HEK293 (cell line): Measurements from ENCODE around the gene RNF214.

ENCODE experiments used
- BCL11A ChIP-seq: fragments of 450-650 bp; formaldehyde crosslinking; IDR thresholded peaks from 2 replicates; pipeline ENCODE4 v1.5.1; 2016; ENCODE audit warnings: low read depth, missing biosample characterization, missing genetic modification characterization
- KLF9 ChIP-seq: fragments of 450-650 bp; formaldehyde crosslinking; IDR thresholded peaks from 2 replicates; pipeline ENCODE4 v1.5.1; 2016; ENCODE audit warnings: missing biosample characterization, missing genetic modification characterization, low read depth
- SCRT2 ChIP-seq: fragments of 450-650 bp; formaldehyde crosslinking; IDR thresholded peaks from 2 replicates; pipeline ENCODE4 v1.5.1; 2016; ENCODE audit warnings: missing biosample characterization, missing genetic modification characterization
- SP3 ChIP-seq: fragments of 450-650 bp; formaldehyde crosslinking; IDR thresholded peaks from 2 replicates; pipeline ENCODE4 v1.5.1; 2016; ENCODE audit warnings: missing biosample characterization, missing genetic modification characterization
- TCF7L2 ChIP-seq: IDR thresholded peaks from 2 replicates; pipeline ENCODE4 v1.6.1; 2011; ENCODE audit warnings: low read depth, mild to moderate bottlenecking, inconsistent platforms, low read length, moderate library complexity, borderline replicate concordance
- WT1 ChIP-seq: fragments of 450-650 bp; formaldehyde crosslinking; IDR thresholded peaks from 2 replicates; pipeline ENCODE4 v1.5.1; 2016; ENCODE audit warnings: missing biosample characterization, missing genetic modification characterization
- ZBTB48 ChIP-seq: fragments of 450-650 bp; formaldehyde crosslinking; IDR thresholded peaks from 2 replicates; pipeline ENCODE4 v1.5.1; 2016; ENCODE audit warnings: missing biosample characterization, missing genetic modification characterization
- ZBTB7A ChIP-seq: fragments of 450-650 bp; formaldehyde crosslinking; IDR thresholded peaks from 2 replicates; pipeline ENCODE4 v1.5.1; 2016; ENCODE audit warnings: low read depth, missing biosample characterization, missing genetic modification characterization
- ZNF121 ChIP-seq: fragments of 450-650 bp; formaldehyde crosslinking; IDR thresholded peaks from 2 replicates; pipeline ENCODE4 v1.5.1; 2016; ENCODE audit warnings: missing biosample characterization, missing genetic modification characterization
- ZNF133 ChIP-seq: fragments of 450-650 bp; formaldehyde crosslinking; IDR thresholded peaks from 2 replicates; pipeline ENCODE4 v1.5.1; 2016; ENCODE audit warnings: missing biosample characterization, missing genetic modification characterization
- ZNF202 ChIP-seq: fragments of 450-650 bp; formaldehyde crosslinking; IDR thresholded peaks from 2 replicates; pipeline ENCODE4 v1.5.1; 2016; ENCODE audit warnings: missing biosample characterization, missing genetic modification characterization, borderline replicate concordance
- ZNF214 ChIP-seq: fragments of 450-650 bp; formaldehyde crosslinking; IDR thresholded peaks from 2 replicates; pipeline ENCODE4 v1.5.1; 2017; ENCODE audit warnings: missing biosample characterization, mild to moderate bottlenecking, missing genetic modification characterization, borderline replicate concordance
- ZNF292 ChIP-seq: fragments of 450-650 bp; formaldehyde crosslinking; IDR thresholded peaks from 2 replicates; pipeline ENCODE4 v1.5.1; 2016; ENCODE audit warnings: low read depth, missing biosample characterization, missing genetic modification characterization, borderline replicate concordance
- ZNF324 ChIP-seq: fragments of 450-650 bp; formaldehyde crosslinking; IDR thresholded peaks from 2 replicates; pipeline ENCODE4 v1.5.1; 2016; ENCODE audit warnings: missing biosample characterization, missing genetic modification characterization
- ZNF335 ChIP-seq: fragments of 450-650 bp; formaldehyde crosslinking; conservative IDR thresholded peaks from 2 replicates; pipeline ENCODE4 v1.5.1; 2016; ENCODE audit warnings: missing biosample characterization, missing genetic modification characterization
- ZNF362 ChIP-seq: fragments of 450-650 bp; formaldehyde crosslinking; IDR thresholded peaks from 2 replicates; pipeline ENCODE4 v1.5.1; 2016; ENCODE audit warnings: missing biosample characterization, missing genetic modification characterization
- ZNF529 ChIP-seq: fragments of 450-650 bp; formaldehyde crosslinking; IDR thresholded peaks from 2 replicates; pipeline ENCODE4 v1.5.1; 2017; ENCODE audit warnings: missing genetic modification characterization, missing biosample characterization; ENCODE audit not compliant: insufficient replicate concordance
- ZNF549 ChIP-seq: fragments of 450-650 bp; IDR thresholded peaks from 2 replicates; pipeline ENCODE4 v1.5.1; 2018; ENCODE audit warnings: missing biosample characterization, missing genetic modification characterization, mild to moderate bottlenecking, inconsistent platforms, moderate library complexity
- ZNF558 ChIP-seq: fragments of 450-650 bp; formaldehyde crosslinking; IDR thresholded peaks from 2 replicates; pipeline ENCODE4 v1.5.1; 2016; ENCODE audit warnings: missing biosample characterization, missing genetic modification characterization
- ZNF560 ChIP-seq: fragments of 450-650 bp; formaldehyde crosslinking; IDR thresholded peaks from 2 replicates; pipeline ENCODE4 v1.5.1; 2017; ENCODE audit warnings: missing biosample characterization, missing genetic modification characterization, borderline replicate concordance
- ZNF561 ChIP-seq: fragments of 450-650 bp; IDR thresholded peaks from 2 replicates; pipeline ENCODE4 v1.5.1; 2018; ENCODE audit warnings: missing biosample characterization, missing genetic modification characterization, borderline replicate concordance
- ZNF571 ChIP-seq: fragments of 450-650 bp; formaldehyde crosslinking; IDR thresholded peaks from 2 replicates; pipeline ENCODE4 v1.5.0; 2017; ENCODE audit warnings: missing biosample characterization, missing genetic modification characterization
- ZNF610 ChIP-seq: fragments of 450-650 bp; formaldehyde crosslinking; IDR thresholded peaks from 2 replicates; pipeline ENCODE4 v1.5.1; 2016; ENCODE audit warnings: missing biosample characterization, missing genetic modification characterization, borderline replicate concordance
- ZNF645 ChIP-seq: fragments of 450-650 bp; formaldehyde crosslinking; IDR thresholded peaks from 2 replicates; pipeline ENCODE4; 2016; ENCODE audit warnings: missing biosample characterization, missing genetic modification characterization
- ZNF791 ChIP-seq: fragments of 450-650 bp; formaldehyde crosslinking; IDR thresholded peaks from 2 replicates; pipeline ENCODE4 v1.5.1; 2016; ENCODE audit warnings: missing biosample characterization, missing genetic modification characterization
- ZNF792 ChIP-seq: fragments of 450-650 bp; formaldehyde crosslinking; IDR thresholded peaks from 2 replicates; pipeline ENCODE4 v1.5.1; 2016; ENCODE audit warnings: missing biosample characterization, missing genetic modification characterization
- ZNF843 ChIP-seq: fragments of 450-650 bp; formaldehyde crosslinking; IDR thresholded peaks from 2 replicates; pipeline ENCODE4 v1.5.1; 2016; ENCODE audit warnings: missing biosample characterization, missing genetic modification characterization
- ZXDB ChIP-seq: fragments of 450-650 bp; formaldehyde crosslinking; IDR thresholded peaks from 2 replicates; pipeline ENCODE4 v1.5.1; 2016; ENCODE audit warnings: missing biosample characterization, missing genetic modification characterization
- TF ChIP-seq, protein P1 (sequence below): fragments of 450-650 bp; formaldehyde crosslinking; conservative IDR thresholded peaks from 2 replicates; pipeline ENCODE4 v1.5.1; 2016; ENCODE audit warnings: low read depth, missing biosample characterization, missing genetic modification characterization
- TF ChIP-seq, protein P2 (sequence below): fragments of 450-650 bp; formaldehyde crosslinking; IDR thresholded peaks from 2 replicates; pipeline ENCODE4 v1.5.1; 2016; ENCODE audit warnings: missing biosample characterization, missing genetic modification characterization
- TF ChIP-seq, protein P3 (sequence below): IDR thresholded peaks from 2 replicates; pipeline ENCODE4 v1.6.1; 2011; ENCODE audit warnings: mild to moderate bottlenecking, low read depth, low read length, borderline replicate concordance

The RNF214 gene

DNA sequence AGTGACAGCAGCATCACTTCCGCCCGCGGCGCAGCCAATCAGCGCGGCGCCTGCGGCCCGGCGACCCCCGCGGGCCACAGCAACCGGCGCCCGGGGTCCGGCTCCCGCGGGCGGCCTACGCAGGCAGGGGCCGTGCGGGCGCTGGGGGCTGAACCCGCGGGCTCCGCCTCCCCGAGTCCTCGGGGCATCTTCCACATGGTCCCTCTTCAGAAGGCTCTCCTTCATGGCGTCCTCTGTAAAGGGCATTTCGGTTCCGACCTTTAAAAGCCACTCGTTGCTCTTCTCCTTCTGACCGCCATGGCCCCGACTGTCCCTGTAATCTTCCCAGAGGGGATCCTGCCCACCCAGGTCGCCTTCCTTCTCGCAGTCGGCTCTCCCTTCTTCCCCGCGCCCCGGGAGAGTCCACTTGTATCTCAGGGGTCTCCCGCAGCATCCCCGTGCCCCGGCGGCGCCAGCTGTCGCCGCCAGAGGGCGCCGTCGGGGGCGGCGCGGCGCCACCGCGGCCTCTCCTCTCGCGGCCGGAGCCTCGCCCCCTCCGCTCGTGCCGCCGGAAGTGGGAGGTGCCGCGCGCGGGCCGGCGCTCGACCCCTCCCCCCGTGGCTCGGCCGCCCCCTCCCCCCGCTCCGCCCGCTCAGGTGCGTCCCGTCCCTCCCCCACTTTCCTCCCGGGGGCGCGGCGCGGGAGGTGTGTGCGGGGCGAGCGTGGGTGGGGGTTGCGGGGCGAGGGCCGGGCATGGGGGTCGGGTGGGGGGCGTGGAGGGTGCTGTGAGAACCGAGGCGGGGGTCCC, at the start of gene RNF214 (continued):
- TF ChIP-seq, protein P1, sequence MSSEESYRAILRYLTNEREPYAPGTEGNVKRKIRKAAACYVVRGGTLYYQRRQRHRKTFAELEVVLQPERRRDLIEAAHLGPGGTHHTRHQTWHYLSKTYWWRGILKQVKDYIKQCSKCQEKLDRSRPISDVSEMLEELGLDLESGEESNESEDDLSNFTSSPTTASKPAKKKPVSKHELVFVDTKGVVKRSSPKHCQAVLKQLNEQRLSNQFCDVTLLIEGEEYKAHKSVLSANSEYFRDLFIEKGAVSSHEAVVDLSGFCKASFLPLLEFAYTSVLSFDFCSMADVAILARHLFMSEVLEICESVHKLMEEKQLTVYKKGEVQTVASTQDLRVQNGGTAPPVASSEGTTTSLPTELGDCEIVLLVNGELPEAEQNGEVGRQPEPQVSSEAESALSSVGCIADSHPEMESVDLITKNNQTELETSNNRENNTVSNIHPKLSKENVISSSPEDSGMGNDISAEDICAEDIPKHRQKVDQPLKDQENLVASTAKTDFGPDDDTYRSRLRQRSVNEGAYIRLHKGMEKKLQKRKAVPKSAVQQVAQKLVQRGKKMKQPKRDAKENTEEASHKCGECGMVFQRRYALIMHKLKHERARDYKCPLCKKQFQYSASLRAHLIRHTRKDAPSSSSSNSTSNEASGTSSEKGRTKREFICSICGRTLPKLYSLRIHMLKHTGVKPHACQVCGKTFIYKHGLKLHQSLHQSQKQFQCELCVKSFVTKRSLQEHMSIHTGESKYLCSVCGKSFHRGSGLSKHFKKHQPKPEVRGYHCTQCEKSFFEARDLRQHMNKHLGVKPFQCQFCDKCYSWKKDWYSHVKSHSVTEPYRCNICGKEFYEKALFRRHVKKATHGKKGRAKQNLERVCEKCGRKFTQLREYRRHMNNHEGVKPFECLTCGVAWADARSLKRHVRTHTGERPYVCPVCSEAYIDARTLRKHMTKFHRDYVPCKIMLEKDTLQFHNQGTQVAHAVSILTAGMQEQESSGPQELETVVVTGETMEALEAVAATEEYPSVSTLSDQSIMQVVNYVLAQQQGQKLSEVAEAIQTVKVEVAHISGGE (tag by site-specific recombination), result 0 out of 2 replicates have a peak, but pooled peaks have one; percentile 34
- no peak for TF ChIP-seq ZNF645
- TF ChIP-seq ZNF610, result no peak
- TF ChIP-seq ZXDB (tag by site-specific recombination), result peak; percentile 69; the same call in 1 of the 2 replicates
- TF ChIP-seq ZNF792 (tag by site-specific recombination), result no peak
- TF ChIP-seq ZNF335, result peak; percentile 54
- peak; percentile 35; the same call in 1 of the 2 replicates for TF ChIP-seq SP3 (tag by site-specific recombination)
- no peak for TF ChIP-seq ZNF529 (tag by site-specific recombination)
- TF ChIP-seq ZNF121 (tag by site-specific recombination), result no peak
- TF ChIP-seq ZNF133, result no peak
- TF ChIP-seq, protein P2, sequence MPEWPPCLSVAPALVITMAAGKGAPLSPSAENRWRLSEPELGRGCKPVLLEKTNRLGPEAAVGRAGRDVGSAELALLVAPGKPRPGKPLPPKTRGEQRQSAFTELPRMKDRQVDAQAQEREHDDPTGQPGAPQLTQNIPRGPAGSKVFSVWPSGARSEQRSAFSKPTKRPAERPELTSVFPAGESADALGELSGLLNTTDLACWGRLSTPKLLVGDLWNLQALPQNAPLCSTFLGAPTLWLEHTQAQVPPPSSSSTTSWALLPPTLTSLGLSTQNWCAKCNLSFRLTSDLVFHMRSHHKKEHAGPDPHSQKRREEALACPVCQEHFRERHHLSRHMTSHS (tag by site-specific recombination), result no peak
- TF ChIP-seq ZNF560 (tag by site-specific recombination), result no peak
- TF ChIP-seq KLF9 (tag by site-specific recombination), result no peak
- peak; percentile 49; the same call in 1 of the 2 replicates for TF ChIP-seq ZNF561 (tag by site-specific recombination)
- TF ChIP-seq, protein P3, sequence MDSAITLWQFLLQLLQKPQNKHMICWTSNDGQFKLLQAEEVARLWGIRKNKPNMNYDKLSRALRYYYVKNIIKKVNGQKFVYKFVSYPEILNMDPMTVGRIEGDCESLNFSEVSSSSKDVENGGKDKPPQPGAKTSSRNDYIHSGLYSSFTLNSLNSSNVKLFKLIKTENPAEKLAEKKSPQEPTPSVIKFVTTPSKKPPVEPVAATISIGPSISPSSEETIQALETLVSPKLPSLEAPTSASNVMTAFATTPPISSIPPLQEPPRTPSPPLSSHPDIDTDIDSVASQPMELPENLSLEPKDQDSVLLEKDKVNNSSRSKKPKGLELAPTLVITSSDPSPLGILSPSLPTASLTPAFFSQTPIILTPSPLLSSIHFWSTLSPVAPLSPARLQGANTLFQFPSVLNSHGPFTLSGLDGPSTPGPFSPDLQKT, result peak; percentile 45; the same call in 1 of the 2 replicates
- TF ChIP-seq BCL11A (tag by site-specific recombination), result no peak
- TF ChIP-seq ZBTB7A (tag by site-specific recombination), result 0 out of 2 replicates have a peak, but pooled peaks have one; percentile 43
- peak; percentile 48; the same call in 1 of the 2 replicates for TF ChIP-seq ZBTB48 (tag by site-specific recombination)
- TF ChIP-seq ZNF214, result no peak
- TF ChIP-seq ZNF202 (tag by site-specific recombination), result no peak
- TF ChIP-seq WT1 (tag by site-specific recombination), result no peak
- no peak for TF ChIP-seq ZNF324
- no peak for TF ChIP-seq TCF7L2
- TF ChIP-seq ZNF549, result no peak
- no peak for TF ChIP-seq ZNF362 (tag by site-specific recombination)
- no peak for TF ChIP-seq ZNF292 (tag by site-specific recombination)
- no peak for TF ChIP-seq ZNF571
- peak; percentile 51; the same call in 1 of the 2 replicates for TF ChIP-seq SCRT2 (tag by site-specific recombination)
- no peak for TF ChIP-seq ZNF558 (tag by site-specific recombination)
- TF ChIP-seq ZNF791 (tag by site-specific recombination), result no peak
- no peak for TF ChIP-seq ZNF843 (tag by site-specific recombination)
